Breast epithelium (tissue), 3 donors: ENCODE measurements around the gene ACADS.

Experiments
- CTCF ChIP-seq, 3 donors: fragments of 450-650 bp; IDR thresholded peaks; one replicate each; pipeline ENCODE4 v1.5.1; 2016 to 2017; ENCODE audit warnings: antibody characterized with exemption in 3 of 3, mild to moderate bottlenecking in 3 of 3, moderate library complexity in 3 of 3
- POLR2AphosphoS5 ChIP-seq, 3 donors: sonication (generic); formaldehyde crosslinking; IDR thresholded peaks; one replicate each; pipeline ENCODE4 v1.6.1; 2017; ENCODE audit warnings: antibody characterized with exemption in 3 of 3

GRCh38 chr12:120711411-120711810, 14.2 kb upstream of the ACADS start:
- no peak for TF ChIP-seq POLR2AphosphoS5 (IDR thresholded peaks at IDR 0.05)
- TF ChIP-seq CTCF (IDR thresholded peaks at IDR 0.05), result no peak
